Esophagus muscularis mucosa (tissue), 3 donors: ENCODE measurements around the gene NOL11.

Source experiments
- CTCF ChIP-seq, 3 experiments: fragments of 200-600 bp in 2 of 3; fragments of 450-650 bp in 1 of 3; sonication (generic) in 2 of 3; IDR thresholded peaks; one replicate each; pipeline ENCODE4 v1.5.1; 2017 to 2019; ENCODE audit warnings: antibody characterized with exemption in 3 of 3, mild to moderate bottlenecking in 2 of 3, moderate library complexity in 1 of 3
- POLR2A ChIP-seq: fragments of 450-650 bp; IDR thresholded peaks from one replicate; pipeline ENCODE4 v1.6.1; 2017; ENCODE audit warnings: antibody characterized with exemption, moderate library complexity, mild to moderate bottlenecking, low read depth

- TF ChIP-seq CTCF (IDR thresholded peaks at IDR 0.05), result no peak
- TF ChIP-seq POLR2A, result no peak
Observed at GRCh38 chr17:67712375-67712774, 5.4 kb upstream of the NOL11 start.
